GM19372 (cell line): ENCODE results near the gene INPP4A.

Experiments
- ATAC-seq: cut with Tn5 transposase; IDR thresholded peaks from one replicate; pipeline ENCODE4 v1.9.1; 2021; ENCODE audit warnings: mild to moderate bottlenecking, low read depth, moderate library complexity; ENCODE audit not compliant: unreplicated experiment

The INPP4A gene

DNA sequence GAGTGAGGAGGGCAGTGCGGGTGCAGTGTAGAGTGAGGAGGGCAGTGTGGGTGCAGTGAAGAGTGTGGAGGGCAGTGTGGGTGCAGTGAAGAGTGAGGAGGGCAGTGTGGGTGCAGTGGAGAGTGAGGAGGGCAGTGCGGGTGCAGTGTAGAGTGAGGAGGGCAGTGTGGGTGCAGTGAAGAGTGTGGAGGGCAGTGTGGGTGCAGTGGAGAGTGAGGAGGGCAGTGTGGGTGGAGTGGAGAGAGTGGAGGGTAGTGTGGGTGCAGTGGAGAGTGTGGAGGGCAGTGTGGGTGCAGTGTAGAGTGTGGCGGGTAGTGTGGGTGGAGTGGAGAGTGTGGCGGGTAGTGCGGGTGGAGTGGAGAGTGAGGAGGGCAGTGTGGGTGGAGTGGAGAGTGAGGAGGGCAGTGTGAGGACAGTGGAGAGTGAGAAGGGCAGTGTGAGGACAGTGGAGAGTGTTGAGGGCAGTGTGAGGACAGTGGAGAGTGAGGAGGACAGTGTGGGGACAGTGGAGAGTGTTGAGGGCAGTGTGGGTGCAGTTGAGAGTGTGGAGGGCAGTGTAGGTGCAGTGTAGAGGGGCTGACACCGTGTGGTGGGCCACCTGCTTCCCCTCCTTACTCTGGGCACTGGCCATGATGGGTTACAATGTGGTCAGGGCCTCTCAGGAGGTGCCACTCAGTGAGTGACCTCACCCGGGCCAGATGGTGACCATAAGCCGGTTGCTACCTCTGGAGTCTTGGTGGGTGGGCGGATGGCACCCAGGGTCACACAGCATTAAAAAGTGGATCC is 28.5 kb downstream of the INPP4A start:
- no peak for ATAC-seq

DNA sequence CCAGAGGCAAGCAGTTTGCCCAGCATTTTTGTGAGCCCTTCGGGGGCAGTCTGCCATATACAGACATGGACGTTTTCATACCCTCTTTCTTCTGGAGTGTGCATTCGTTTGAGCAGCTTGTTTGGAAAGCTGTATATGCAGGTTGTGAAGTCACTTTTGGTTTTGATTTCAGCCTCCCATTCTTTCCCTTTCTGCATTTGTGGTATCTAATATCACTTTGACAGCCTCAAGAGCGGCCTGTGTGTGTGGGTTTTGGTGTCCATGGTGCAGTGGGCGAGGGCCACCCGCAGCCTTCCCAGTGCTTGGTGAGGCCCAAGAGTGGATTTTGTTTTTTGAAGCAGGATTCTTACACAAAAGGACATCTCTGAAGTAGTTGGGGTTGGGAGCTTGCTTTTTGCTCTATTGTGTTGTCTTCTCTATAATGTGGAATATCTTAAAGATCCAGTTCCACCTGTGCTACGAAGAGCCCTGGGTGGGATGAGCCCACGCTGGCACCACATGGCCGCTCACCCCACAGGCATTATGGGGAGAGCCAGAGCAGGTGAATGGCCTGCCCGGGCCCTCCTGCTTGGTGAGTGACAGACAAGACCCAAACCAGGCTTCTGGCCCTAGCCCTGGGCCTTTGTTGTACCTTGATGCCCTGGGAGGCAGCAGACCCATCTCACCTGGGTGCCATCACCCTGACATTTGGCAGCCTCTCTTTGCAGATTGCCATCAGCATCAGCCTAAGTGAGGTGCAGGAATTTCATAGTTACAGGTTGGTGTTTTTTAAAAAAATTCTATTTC is 29.5 kb downstream of the INPP4A start:
- ATAC-seq = no peak

DNA sequence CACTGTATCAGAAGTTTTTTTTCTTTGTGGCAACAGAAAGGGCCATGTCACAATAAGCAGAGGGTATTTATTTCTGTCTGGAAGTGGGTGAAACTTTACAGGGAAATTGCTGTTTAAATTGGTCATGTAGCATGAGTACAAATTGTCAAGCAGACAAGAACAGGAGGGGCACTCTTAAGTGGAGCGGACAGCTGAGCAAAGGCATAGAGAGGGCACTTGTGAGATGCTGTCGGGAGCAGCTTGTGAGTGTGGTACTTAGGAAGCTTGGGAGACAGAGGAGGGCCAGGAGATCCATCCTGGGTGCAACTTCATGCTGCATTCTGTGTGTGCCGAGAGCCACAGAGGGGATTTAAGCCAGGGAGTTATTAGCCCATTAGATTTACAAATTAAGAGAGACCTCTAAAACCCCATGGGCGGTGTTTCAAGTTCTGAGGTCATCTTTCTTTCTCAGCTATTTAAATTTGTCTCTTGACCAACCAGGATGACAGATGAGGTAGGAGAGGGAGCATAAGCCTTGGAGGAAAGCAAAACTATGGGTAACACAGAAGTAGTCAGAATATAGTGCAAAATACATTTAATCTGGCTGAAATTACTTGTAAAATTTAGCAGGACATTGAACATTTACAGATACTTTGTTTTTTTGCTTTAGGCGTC is 30.4 kb downstream of the INPP4A start:
- ATAC-seq = no peak

DNA sequence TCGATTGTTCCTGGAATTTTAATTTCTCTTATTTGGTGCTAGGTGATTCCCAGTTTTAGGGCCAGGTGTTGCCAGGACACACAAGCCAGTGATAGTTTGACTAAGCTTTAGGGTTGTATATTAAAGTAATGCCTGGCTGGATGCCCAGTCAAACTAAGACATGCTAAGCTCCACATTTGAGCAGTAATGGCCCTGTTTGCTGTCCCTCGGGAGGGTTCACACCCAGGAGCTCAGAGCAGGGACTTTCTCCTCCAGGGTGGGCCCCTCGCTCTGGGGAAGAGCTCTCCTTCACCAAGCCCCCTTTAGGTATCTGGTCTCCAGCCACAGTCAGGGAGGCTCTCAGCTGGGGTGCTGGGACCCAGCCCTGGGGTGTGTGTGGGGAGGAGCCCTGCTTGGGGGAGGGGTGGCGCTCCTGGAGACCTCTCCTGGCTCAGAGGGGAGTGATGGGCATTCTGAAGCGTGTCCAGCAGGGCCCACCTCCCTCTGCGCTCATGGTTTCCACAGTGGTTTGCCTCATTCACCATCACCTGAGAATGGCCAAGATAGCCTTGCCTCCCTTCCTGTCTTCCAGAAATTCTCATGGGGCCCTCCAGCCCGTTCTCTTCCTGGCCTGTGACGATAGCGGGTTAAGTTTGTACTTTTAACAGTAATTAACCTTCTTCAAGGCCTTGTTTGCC is 31.7 kb downstream of the INPP4A start:
- no peak for ATAC-seq

DNA sequence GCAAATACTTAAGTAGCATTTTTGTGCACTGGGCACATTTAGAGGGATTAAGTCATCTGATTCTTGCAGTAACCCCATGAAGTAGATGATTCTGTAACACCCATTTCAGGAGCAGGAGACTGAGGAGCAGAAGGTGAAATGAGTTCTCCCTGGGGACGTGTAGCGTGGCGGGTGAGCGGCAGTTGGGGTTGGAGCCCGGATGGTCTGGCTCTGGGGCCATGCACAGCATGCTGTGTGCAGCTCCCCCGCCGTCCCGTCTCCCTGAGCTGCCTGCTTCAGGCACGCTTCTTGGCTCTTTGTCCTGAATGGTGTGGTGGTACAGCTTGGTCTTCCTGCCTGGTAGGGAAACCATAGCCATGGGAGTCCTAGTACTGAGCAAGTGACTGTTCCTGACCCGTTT is 32.4 kb downstream of the INPP4A start:
- ATAC-seq = no peak

DNA sequence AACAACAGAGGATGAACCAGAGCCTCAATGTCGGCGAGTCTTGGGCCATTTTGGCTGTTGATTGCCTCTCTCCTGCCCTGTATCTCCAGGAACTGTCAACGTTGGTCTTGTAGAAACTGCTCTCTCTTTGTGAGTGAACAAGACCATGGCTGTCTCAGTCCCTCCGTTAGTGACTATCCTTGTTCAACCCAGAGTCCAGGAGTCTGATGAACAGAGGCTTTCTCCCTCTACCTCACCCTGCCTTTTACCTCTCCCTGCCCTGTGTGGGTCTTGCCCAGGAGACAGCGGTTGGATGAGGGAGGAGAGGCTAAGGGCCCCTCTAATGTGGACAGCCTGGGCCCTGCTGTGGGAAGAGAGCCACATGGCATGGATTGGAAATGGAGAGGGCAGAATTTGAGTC is 32.8 kb downstream of the INPP4A start:
- no peak for ATAC-seq

DNA sequence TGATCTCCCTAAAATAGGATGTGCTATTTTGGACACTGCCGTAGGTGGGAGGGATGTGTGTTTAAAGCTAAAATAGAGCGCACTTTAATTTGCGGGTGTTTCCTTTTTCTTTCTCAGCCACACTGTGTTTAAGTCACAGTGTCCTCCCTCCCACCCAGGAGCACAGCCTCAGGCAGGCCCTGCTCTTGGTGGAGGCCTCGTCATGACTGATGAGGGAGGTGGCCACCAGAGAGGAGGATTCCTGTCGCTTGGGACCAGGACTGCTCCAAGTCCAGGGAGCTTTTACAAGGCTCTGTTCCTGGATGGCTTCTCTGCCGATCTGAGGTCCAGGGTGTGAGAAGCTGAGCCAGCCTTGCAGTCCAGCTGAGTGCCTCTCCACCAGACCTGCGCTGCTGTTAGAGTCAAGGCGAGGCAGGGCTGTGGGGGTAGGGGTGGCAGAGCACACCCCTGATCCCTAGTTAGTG is 33.5 kb downstream of the INPP4A start:
- ATAC-seq = no peak

DNA sequence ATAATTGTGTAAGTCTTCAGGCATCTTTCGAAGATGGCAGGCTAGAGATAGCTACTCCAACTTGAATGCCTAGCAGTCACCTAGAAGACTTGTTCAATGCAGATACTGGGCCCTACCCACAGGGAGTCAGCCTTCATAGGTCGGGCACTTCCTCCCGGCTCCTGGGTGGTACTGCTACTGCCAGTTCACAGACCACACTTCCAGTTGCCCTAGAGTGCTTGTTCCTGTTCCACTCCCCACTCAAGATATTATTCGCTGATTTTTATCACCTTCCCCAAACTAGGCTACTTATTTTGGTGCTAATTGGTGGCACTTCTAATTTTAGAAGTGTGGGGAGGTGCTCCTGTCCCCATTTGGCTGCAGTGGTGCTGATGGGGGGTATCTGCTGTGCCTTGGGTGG is 34.2 kb downstream of the INPP4A start:
- no peak for ATAC-seq

DNA sequence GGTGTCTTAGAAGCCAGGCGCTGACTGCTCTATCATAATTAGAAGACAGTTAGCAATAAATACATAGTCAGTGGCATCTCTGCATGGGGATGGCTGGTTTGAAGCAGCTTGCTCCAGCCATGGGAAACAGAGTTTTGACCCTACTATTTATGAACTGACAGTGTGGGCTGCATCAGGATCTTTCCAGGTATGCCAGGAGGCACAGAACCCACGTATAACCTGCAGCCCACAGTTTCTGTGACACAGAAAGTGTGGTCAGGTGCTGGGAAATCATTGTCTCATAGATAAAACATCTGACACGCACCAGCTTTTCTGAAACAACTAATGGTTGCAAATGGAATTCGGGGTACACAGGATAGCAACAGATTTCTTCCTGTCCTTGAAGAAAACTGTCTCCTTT is 34.7 kb downstream of the INPP4A start:
- ATAC-seq = no peak

DNA sequence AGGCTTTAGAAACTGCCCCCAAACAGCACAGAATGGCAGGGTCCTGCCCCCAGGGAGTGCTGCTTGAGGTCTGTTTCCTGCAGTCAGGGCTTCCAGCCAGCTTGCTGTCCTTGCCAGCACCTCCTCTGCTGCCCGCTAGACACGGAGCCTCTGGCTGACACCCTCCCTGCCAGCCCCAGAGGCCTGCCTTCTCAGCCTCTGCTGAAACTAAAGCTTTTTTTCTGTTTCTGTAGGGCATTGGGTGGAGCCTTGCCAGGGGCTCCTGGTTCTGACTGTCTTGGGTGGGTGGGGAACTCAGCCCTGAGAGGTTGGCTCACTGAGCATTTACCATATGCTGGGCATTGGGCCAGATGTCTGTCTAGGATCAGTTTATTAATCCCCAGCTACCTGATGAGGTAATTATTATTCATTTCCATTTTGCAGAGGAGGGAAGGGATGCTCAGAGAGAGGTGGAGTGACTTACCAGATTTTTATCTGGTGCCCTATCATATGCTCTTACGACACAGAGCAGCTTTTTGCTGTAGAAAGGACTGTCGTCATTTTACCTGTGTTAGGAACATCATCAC is 35.4 kb downstream of the INPP4A start:
- ATAC-seq = no peak

DNA sequence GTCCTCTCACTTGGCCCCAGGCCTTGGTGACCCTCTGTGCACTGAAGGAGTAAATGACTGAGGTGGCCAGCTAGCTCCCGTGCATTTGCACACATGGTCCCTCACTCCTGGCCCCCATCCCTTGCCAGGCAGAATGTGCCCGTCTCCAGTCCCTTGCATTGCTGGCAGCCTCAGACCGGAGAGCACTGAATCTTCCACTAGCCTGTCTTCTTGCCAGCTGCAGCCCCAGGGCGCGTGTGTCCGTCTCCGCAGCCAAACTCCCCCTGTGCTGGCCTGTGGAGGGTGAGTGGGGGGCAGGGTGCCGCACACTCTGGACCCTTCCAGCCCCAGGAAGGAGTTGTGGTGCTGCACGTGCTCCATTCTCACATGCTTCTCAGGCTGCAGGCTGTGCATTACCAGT is 35.9 kb downstream of the INPP4A start:
- ATAC-seq = no peak

DNA sequence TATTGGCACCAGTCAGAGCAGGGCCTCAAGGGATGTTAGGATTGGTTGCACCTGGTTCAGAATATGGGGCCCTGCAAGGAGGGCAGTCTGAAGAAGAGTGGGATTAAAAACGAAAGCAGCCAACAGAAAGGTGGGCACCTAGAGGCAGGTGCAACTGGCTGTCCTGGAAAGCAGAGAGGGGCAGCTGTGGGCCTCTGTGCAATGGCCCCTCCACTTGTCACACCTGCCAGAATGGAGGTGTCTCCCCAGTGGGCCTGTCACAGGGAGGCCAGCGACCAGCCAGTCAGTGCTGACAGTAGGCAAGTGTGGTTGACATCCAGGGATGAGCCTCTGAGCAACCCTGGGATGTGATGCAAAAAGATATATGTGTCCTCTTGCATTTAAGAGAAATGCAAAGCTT is 37.7 kb downstream of the INPP4A start:
- ATAC-seq = no peak

DNA sequence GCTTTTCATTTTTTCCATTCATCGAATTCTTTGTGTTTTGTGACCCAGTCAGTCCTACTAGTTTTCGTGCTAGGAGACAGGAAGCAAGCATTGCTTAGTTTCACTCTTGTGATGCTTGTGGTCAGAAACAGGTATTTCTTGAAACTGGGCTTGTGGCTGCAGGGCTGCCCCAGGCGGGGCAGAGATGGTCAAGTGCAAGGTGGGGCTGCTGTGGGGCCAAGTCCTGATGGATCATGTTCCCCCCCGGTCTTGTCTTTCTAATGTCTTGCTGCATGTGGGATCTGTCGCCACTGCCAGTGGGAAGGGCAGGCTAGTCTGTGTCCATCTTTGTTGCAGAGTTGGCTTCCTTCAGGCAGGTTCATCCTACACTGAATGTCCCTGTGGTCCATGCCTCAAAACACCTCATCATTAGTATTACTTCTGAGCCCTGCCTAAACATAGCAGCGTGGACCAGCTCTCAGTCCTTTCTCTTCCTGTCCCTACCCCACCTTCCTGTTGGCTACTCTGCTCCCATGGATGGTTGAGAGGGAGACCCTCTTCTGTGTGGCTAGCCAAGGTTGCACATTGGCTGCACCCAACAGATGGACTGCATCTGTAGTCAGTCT is 38.7 kb downstream of the INPP4A start:
- ATAC-seq = peak; percentile 68

DNA sequence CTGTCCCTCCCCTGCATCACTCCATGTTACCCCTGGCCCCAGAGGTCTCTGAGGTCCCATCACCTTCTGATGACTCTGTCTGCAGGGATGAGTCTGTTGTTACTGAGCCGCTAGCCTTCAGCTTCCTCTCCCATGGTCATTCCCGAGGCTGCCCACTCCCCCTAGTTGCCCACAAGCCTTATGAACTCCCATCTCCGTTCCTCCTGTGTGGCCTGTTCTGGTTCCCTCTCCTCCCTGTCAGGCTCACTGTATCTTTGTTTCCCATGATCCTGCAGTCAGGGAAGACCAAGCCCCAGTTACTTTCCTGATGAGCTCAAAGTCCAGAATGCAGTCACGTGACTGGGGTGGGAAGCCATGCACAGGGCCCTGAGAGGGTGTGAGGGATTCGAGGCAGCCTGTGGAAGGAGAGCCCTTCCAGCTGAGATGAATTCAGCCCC is 39.5 kb downstream of the INPP4A start:
- ATAC-seq = no peak

DNA sequence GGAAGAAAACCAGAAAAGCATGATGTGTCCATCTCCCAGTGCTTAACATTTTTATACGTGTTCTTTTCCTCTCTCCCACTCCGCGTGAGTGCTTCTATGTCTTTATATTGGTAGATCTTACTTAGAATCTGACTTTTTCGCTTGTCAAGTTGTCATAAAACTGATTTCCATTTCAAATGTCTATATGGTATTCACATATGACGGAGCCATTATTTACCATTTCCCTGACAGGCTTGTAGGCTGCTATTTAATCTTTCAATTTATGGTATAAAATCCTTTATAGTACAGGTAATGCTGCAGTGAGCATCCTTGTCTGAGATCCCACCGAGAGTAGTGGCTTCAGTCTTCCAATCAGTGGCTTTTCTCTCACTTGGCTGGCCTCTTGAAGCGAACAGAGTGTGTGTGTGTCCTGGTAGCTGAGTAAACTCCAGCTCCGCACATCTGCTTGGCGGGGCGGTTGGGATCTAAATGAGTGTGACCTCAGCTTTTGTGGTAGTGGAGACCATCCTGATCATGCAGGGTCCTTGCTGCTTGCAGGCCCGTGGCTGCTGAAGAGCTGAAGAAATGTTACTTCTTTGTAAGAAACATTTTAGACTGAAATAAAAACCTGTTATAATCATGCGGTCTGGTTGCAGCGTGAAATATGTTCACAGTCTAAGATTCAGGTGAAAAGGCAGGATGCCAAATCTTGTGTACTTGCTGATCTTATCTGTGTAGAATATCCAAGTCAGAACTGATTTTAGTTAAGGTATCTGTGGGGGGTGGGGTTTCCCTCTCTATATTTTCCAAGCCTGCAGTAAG is 40.2 kb downstream of the INPP4A start:
- no peak for ATAC-seq

DNA sequence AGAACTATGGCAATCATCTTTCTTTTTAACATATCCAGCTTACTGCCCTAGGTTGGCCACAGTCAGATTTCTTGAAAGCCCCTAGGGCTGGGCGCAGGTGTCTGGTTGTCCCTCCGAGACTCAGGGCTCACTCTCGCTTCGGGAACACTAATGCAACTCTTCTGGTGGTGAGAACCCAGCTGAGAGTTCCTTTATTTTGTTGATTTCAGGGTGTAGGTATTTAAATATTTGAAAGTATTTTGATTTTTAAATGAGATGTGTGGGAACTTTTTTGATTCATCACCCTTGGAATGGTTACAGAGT is 40.7 kb downstream of the INPP4A start:
- no peak for ATAC-seq

DNA sequence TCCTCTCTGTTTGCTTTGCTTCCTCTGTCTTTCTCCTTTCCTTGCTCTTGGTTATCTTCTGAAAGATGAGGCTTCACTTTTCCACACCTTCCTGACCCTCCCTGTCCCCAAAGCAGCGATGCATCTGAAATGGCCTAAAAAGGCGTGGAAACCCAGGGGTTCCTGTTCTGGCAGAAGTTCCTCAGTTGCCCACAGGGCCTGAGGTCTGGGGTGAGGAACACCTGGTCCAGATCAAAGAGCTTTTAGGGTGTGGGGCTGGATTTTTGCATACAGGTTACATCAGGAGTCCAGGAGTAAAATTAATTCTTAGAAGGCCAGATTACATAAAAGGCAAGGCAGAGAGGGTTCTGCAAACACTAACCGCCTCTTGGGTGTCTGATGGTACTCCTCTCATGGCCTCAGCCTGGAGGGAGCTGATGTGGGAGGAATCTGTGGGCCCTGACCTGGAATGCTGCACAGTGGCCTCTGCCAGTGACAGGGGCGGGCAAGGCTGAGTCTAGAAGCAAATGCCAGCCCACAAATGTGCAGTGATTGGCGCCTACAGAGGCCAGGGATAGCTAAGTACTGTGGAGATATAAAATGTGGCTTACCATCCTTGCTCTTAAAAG is 41.8 kb downstream of the INPP4A start:
- ATAC-seq = no peak

DNA sequence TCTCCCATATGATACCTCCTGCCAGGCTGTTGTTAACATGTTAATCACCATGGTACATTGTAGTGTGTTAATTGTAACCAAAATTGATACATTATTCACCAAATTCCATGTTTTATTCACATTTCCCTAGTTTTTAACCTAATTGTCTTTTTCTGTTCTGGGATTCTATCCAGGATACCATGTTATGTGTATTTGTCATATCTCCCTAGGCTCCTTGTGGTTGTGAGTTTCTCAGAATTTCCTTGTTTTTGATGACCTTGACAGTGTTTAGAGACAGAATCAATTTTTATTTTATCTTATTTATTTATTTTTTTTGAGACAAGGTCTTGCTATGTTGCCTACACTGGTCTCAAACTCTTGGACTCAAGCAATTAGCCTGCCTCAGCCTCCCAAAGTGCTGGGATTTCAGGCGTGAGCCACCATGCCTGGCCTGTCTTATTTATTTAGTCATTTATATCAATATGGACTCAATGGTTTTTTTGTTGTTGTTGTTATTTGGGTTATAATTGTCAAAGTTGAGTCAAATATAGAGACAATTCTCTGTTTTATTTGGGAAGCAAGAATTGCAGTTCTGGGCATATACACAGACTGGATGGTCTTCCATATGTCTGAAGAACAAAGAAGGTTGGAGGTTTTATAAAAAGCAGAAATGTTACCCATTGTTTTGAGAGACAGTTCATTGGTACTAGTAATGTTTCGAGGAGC is 42.6 kb downstream of the INPP4A start:
- no peak for ATAC-seq
